Fibroblast of skin of right biceps (primary cell): Measurements from ENCODE around the gene ZNF335.
A peak's percentile ranks its signal among the peaks of the same experiment; 100 is the strongest.
"Not testable (repeated sequence)": the region's sequence is repeated elsewhere in the genome, so short reads cannot be mapped to it uniquely, and the experiment has no call there.

Experiments used
- DNase-seq: peaks from one replicate; pipeline ENCODE4 v3.0.0-alpha.2; 2013

ZNF335 gene

GRCh38 chr20:45931680-45932079 is 40.3 kb downstream of the ZNF335 start:
- not testable (repeated sequence) for DNase-seq

GRCh38 chr20:45927071-45927878 is 44.7 kb downstream of the ZNF335 start:
- DNase-seq: no peak

GRCh38 chr20:45926731-45927070 is 45.3 kb downstream of the ZNF335 start:
- no peak for DNase-seq

GRCh38 chr20:45925821-45926506 is 46.0 kb downstream of the ZNF335 start:
- no peak for DNase-seq

- DNase-seq: peak; percentile 23
These were observed 47.4 kb downstream of the ZNF335 start for GRCh38 chr20:45924391-45925261.

GRCh38 chr20:45921337-45922189 is 50.4 kb downstream of the ZNF335 start:
- no peak for DNase-seq

- DNase-seq: no peak
These were observed 51.3 kb downstream of the ZNF335 start for GRCh38 chr20:45920462-45921336.

- DNase-seq: peak; percentile 35
These were observed 52.2 kb downstream of the ZNF335 start for GRCh38 chr20:45919542-45920399.

- DNase-seq: no peak
These were observed 53.0 kb downstream of the ZNF335 start for GRCh38 chr20:45918779-45919537.

GRCh38 chr20:45918182-45918737 is 53.7 kb downstream of the ZNF335 start:
- no peak for DNase-seq

GRCh38 chr20:45917790-45918141 is 54.2 kb downstream of the ZNF335 start:
- peak; percentile 18 for DNase-seq

- DNase-seq: no peak
These were observed 58.9 kb downstream of the ZNF335 start for GRCh38 chr20:45913116-45913515.

- no peak for DNase-seq
These were observed 59.7 kb downstream of the ZNF335 start for GRCh38 chr20:45912344-45912682.

GRCh38 chr20:45911486-45912343 is 60.3 kb downstream of the ZNF335 start, which contains the start of gene PLTP:
PLTP (minus strand) TSS chr20:45912155; CDS start chr20:45911452, 703 bp downstream.
- DNase-seq: peak; percentile 84

GRCh38 chr20:45910670-45911485 is 61.1 kb downstream of the ZNF335 start:
- peak; percentile 100 for DNase-seq

GRCh38 chr20:45909817-45910669 is 62.0 kb downstream of the ZNF335 start:
- no peak for DNase-seq
